Psoas muscle (tissue), 8 donors: Measurements from ENCODE around the gene USP37. TPM values are rescaled to one million over a fixed set of nuclear protein-coding genes. Genes with fewer than 3 reads are reported as not detected.

Source experiments
- ATAC-seq, 4 donors: fragments of 200-7000 bp; cut with Tn5 transposase; one replicate each; pipeline ENCODE4 v1.9.1; 2020; ENCODE audit warnings: moderate library complexity in 3 of 4, mild to moderate bottlenecking in 2 of 4
- DNase-seq, 2 donors: peaks; one replicate each; pipeline ENCODE4 v3.0.0-alpha.2; 2020
- H3K27ac ChIP-seq: fragments of 200-600 bp; one replicate; pipeline ENCODE4 v1.8.0; 2022
- H3K27me3 ChIP-seq, 3 donors: fragments of 200-600 bp in 1 of 3; one replicate each; pipeline versions ENCODE4 v1.6.1 to v1.8.0; 2013 to 2022; ENCODE audit warnings: low read length in 2 of 3, mild to moderate bottlenecking in 2 of 3, moderate library complexity in 1 of 3; ENCODE audit not compliant: insufficient read depth in 3 of 3
- H3K36me3 ChIP-seq, 2 donors: fragments of 200-600 bp in 1 of 2; one replicate each; pipeline versions ENCODE4 v1.6.1 to v1.8.0; 2013 to 2022; ENCODE audit warnings: low read depth in 1 of 2, mild to moderate bottlenecking in 1 of 2, moderate library complexity in 1 of 2; ENCODE audit not compliant: insufficient read depth in 1 of 2
- H3K4me1 ChIP-seq: fragments of 200-600 bp; one replicate; pipeline ENCODE4 v1.8.0; 2022
- H3K4me3 ChIP-seq: fragments of 200-600 bp; one replicate; pipeline ENCODE4 v1.8.0; 2022; ENCODE audit warnings: mild to moderate bottlenecking
- H3K9me3 ChIP-seq: fragments of 200-600 bp; one replicate; pipeline ENCODE4 v1.8.0; 2022
- CTCF ChIP-seq: fragments of 200-600 bp; IDR thresholded peaks from one replicate; pipeline ENCODE4 v1.8.0; 2022; ENCODE audit warnings: antibody characterized with exemption
- WGBS, 3 donors: extraction: QIAGEN DNeasy Blood & Tissue Kit; methylation state at CpG; one replicate each; pipeline versions ENCODE4 v1.1.6 to v1.1.7; 2013; 5-methylcytosine and 5-hydroxymethylcytosine counted together
- intact Hi-C, 2 donors: fragments of 100-400 bp; cut with DNase I; formaldehyde crosslinking; loops; one replicate each; pipeline versions ENCODE4 v1.11.0 to v1.14.2; 2022
- polyA plus RNA-seq, 3 donors: library from polyadenylated mRNA; stranded (reverse); fragments of 200-250 nt; gene quantifications; one replicate each; pipeline ENCODE4 v1.2.3, GENCODE V29; 2013
- total RNA-seq, 4 donors: library from RNA; stranded (reverse); fragmentation: NEBNext Ultra II Directional in 2 of 4; extraction: Animal tissue kit (Norgen Biotek cat#: 25700) in 2 of 4; gene quantifications; one replicate each; pipeline versions ENCODE4 v1.2.1 to v1.2.4, GENCODE V29; 2021 to 2023
- donor health status: healthy with polysubstance abuse.
- donor health status: DM: no; HTN: no; CAD: no; lungs with moderate emphysema.
- donor health status: Bipolar disorder and iron deficiency.
- donor health status: healthy.
- donor health status: DM: yes; HTN: yes; CAD: no.
- donor health status: DM: no; HTN: no; CAD: no.
- donor health status: DM: no; HTN: no; CAD: no.
- donor health status: DM: yes; HTN: yes; CAD: no.

Gene USP37
- total and polyA plus RNA-seq, 7 donors, result 2.1 to 10.0 (median 6.3) TPM

DNA sequence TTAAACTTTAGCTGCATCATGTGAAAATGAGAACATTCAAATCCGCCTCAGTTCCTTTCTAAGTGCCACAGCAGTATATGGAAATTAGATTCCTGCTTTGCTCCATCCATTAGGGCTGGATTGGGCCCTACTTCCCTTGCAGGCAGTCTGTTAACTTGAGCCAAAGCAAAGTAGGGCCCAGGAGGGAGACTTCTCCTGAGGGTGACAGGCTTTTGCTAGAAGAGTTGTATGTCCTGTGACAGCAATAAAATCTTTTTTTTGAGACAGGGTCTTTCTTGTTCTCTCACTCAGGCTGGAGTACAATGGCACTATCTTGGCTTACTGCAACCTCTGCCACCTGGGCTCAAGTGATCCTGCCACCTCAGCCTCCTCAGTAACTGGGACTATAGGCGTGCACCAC is 121.1 kb downstream of the USP37 start:
- DNase-seq (no peak), ATAC-seq (no peak)
- Histone ChIP-seq H3K27me3 (no peaks in the 10 kb centered on the region), H3K27ac (no peak overlapping the region), H3K36me3 (peaks cover 0 to 25% of the 10 kb centered on the region in 2 donors), H3K9me3 (no peaks in the 10 kb centered on the region), H3K4me3 (no peak overlapping the region), H3K4me1 (no peaks in the 10 kb centered on the region)
- no peak for TF ChIP-seq CTCF
- 98 to 100% (median 98%) methylated on average over 2 of the region's 2 CpGs for WGBS, 3 donors
- intact Hi-C loops, result no loop called here

DNA sequence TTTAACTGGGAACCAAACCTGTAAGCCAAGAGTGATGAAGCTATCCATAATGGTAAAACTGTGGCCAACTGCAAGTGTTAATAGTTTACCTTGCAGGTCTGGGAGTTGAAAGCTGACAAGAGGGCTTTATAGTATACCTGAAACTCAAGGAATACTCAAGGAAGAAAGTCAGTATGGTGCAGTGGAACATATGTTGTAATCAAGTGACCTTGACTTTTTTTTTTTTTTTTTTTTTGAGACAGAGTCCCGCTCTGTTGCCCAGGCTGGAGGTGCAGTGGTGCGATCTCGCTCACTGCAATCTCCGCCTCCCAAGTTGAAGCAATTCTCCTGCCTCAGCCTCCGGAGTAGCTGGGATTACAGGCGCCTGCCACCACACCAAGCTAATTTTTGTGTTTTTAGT is 121.6 kb downstream of the USP37 start:
- H3K27me3 ChIP-seq, result no peaks in the 10 kb centered on the region
- no peak overlapping the region for H3K4me3 ChIP-seq
- ATAC-seq, result no peak
- no peak for DNase-seq
- intact Hi-C loops, result no loop called here
- WGBS, 3 donors, result 91 to 100% (median 98%) methylated on average over 6 of the region's 6 CpGs
- no peak for TF ChIP-seq CTCF
- H3K9me3 ChIP-seq, result no peaks in the 10 kb centered on the region
- H3K36me3 ChIP-seq, result peaks cover 0 to 21% of the 10 kb centered on the region in 2 donors
- no peak overlapping the region for H3K27ac ChIP-seq
- H3K4me1 ChIP-seq, result no peaks in the 10 kb centered on the region

DNA sequence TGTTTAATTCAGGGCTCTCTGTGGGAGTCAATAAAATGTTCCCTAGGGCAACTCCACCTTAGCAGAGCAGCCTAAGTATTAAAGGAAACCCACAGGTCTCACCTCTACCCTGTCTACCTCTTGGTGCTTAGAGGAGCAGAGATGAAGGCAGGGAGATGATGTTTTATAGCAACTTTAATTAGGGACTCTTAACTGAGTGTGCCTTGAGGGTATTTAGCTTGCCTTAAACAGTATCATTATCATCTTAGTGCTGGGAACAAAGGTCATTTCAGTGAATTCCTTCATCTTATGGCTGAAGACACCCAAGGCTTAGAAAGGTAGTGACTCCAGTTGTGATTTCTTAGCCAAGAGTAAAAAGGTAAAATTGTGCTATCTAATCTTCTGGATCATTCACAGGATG is 122.5 kb downstream of the USP37 start:
- TF ChIP-seq CTCF, result no peak
- Histone ChIP-seq H3K4me3 (no peak overlapping the region), H3K9me3 (no peaks in the 10 kb centered on the region), H3K27me3 (no peaks in the 10 kb centered on the region), H3K36me3 (peaks cover 0 to 21% of the 10 kb centered on the region in 2 donors), H3K4me1 (no peaks in the 10 kb centered on the region), H3K27ac (no peak overlapping the region)
- DNase-seq, result no peak
- no peak for ATAC-seq
- intact Hi-C loops, result no loop called here

DNA sequence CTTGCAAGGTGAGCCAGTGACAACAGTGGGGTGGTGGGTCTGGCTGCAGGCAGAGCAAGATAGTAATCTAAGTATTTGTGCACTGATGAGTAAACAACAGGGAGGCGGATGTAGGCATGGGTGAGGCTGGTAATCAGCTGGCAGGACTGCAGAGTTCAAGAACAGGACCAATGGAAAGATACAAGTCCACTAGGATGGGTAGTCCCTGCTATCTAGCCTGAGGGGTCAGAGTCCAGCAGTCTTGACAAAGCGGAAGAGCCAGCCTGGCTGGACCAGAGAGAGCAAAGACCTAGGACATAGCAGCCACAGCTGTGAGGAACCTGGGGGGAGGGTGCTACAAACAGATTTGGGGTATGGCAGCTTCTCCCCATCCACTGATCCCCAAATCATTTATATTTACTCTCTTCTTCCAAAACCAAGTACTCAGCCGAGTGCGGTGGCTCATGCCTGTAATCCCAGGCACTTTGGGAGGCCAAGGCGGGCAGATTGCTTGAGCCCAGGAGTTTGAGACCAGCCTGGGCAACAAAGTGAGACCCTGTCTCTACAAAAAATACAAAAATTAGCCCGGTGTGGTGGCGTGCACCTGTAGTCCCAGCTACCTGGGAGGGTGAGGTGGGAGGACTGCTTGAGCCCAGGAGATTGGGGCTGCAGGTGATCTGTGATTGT is 123.3 kb downstream of the USP37 start:
- WGBS, 3 donors, result 97 to 99% (median 98%) methylated on average over 7 of the region's 7 CpGs
- ATAC-seq (no peak), DNase-seq (no peak)
- intact Hi-C loops, result no loop called here
- H3K27ac ChIP-seq, result no peak overlapping the region
- H3K27me3 ChIP-seq, result no peaks in the 10 kb centered on the region
- peaks cover 0 to 17% of the 10 kb centered on the region in 2 donors for H3K36me3 ChIP-seq
- H3K4me1 ChIP-seq, result no peaks in the 10 kb centered on the region
- no peaks in the 10 kb centered on the region for H3K9me3 ChIP-seq
- no peak for TF ChIP-seq CTCF
- H3K4me3 ChIP-seq, result no peak overlapping the region

- DNase-seq, result peak in 1 of 2 donors; percentile 42
- intact Hi-C loops, result no loop called here
These were observed 129.6 kb downstream of the USP37 start for GRCh38 chr2:218438596-218438995.

More at GRCh38 chr2:218438596-218438995, 129.6 kb downstream of the USP37 start:
- Histone ChIP-seq H3K4me3 (no peak overlapping the region), H3K27me3 (no peaks in the 10 kb centered on the region), H3K27ac (no peak overlapping the region), H3K9me3 (no peaks in the 10 kb centered on the region), H3K4me1 (no peaks in the 10 kb centered on the region), H3K36me3 (no peaks in the 10 kb centered on the region)
- TF ChIP-seq CTCF, result no peak
- WGBS, 3 donors, result 47 to 52% (median 50%) methylated on average over 4 of the region's 4 CpGs
- ATAC-seq, result no peak
